ENCODE results near the gene SDF2L1. TPM values are rescaled to one million over a fixed set of nuclear protein-coding genes. Genes with fewer than 3 reads are reported as not detected.
A peak's percentile ranks its signal among the peaks of the same experiment; 100 is the strongest.

Gene SDF2L1
- total RNA-seq, 2 donors from 2014 or later = 47.5 to 115 TPM

DNA sequence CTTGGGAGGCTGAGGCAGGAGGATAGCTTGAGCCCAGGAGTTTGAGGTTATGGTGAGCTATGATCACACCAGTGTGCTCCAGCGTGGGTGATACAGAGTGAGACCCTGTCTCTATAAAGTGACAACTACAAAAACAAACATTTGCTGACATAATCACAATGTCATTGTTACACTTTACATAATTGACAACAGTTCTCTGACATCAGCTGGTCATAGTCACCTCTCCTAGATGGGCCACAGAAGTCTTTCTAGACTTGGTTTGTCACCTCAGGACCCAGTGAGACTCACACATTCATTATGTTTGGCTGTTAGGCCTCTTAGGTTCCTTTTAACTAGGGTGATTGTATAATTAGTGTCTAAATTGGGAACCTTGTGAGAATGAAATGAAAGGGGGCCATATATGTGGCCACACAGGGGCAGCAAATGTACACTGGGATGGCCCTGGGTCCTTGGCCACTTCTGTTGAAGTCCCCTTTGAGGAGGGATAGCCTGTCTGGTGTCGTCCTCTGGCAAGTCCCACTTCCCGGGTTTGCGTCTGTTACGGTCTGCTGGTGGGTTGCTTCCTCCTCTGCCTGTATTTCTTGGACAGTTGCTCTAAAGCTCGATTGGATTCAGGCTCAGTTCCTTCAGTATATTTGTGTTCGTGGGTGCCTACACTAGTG, 17.9 kb downstream of the SDF2L1 start:
- TF ChIP-seq POLR2A (IDR thresholded peaks at IDR 0.05) (no peak), CTCF (IDR thresholded peaks at IDR 0.05) (peak in 1 of 7 experiments; percentile 17)
- H3K4me1 ChIP-seq = peaks cover 10% of the 10 kb centered on the region
- intact Hi-C loops (cut with DNase I) = no loop called here

DNA sequence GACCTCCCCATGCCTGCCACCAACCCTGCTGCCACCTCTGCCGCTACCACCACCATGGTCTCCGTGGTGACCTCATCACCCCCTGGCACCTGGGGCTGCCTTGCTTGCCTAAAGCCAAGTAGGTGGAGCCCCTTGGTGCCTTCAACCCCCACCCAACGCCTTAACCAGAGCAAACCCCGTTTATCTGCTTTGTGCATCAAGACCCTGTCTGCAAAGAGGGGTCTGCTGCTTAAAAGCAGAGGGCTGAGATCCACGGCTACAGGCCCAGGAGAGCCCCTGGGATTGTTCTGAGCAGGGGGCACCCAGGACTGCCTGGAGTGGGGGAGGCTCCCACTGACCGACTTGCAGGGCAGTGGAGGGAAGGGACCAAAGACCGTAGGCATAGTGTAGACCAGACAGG, 18.8 kb downstream of the SDF2L1 start:
- H3K4me3 ChIP-seq = no peak overlapping the region
- DNase-seq = no peak
- no peak overlapping the region for H3K27ac ChIP-seq
- TF ChIP-seq POLR2A (IDR thresholded peaks at IDR 0.05) (no peak), CTCF (IDR thresholded peaks at IDR 0.05) (no peak)
- H3K4me1 ChIP-seq = peaks cover 17% of the 10 kb centered on the region
- intact Hi-C loops (cut with DNase I) = no loop called here
- H3K9me3 ChIP-seq = no peaks in the 10 kb centered on the region
- no peaks in the 10 kb centered on the region for H3K36me3 ChIP-seq (replicated peaks in 1 of 2; ENCODE audit: insufficient read depth in 1 of 2, low read depth in 2 of 2)
- H3K27me3 ChIP-seq = no peaks in the 10 kb centered on the region
- whole genome bisulfite sequencing, 2 donors = 79 to 81% methylated on average over 6 to 7 of the region's 7 CpGs
- no peak for ATAC-seq

More for the DNA sequence above, 17.9 kb downstream of the SDF2L1 start:
- no peak for ATAC-seq
- no peak for DNase-seq
- Histone ChIP-seq H3K4me3 (no peak overlapping the region), H3K36me3 (replicated peaks in 1 of 2; ENCODE audit: insufficient read depth in 1 of 2, low read depth in 2 of 2) (no peaks in the 10 kb centered on the region), H3K27me3 (no peaks in the 10 kb centered on the region), H3K9me3 (no peaks in the 10 kb centered on the region), H3K27ac (no peak overlapping the region)
- 64 to 81% methylated on average over 5 to 7 of the region's 7 CpGs for WGBS, 2 donors

DNA sequence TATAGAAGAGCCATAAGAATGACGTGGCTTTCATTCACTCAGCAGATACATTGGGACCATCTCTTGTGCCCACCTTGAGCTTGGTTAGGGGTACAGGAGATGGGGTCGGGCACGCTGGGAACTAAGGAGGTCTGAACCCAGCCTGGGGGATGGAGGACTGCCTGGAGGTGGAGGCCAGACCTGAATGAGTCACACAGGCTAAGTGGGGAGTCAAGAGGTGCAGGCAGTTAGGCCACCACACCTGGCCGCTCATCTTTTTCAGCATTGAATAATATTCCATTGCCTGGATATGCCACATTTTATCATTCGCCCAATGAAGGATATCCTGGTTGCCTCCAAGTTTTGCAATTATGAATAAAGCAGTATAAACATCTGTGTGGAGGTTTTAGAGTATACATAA, 19.9 kb downstream of the SDF2L1 start:
- no peak for TF ChIP-seq CTCF (IDR thresholded peaks at IDR 0.05)
- no peak for TF ChIP-seq POLR2A (IDR thresholded peaks at IDR 0.05)
- Histone ChIP-seq H3K9me3 (no peaks in the 10 kb centered on the region), H3K4me1 (peaks cover 20% of the 10 kb centered on the region), H3K36me3 (replicated peaks in 1 of 2; ENCODE audit: insufficient read depth in 1 of 2, low read depth in 2 of 2) (no peaks in the 10 kb centered on the region), H3K27ac (no peak overlapping the region), H3K27me3 (no peaks in the 10 kb centered on the region), H3K4me3 (no peak overlapping the region)
- WGBS, 2 donors = 91 to 92% methylated on average over 5 of the region's 5 CpGs
- DNase-seq (no peak), ATAC-seq (no peak)
- intact Hi-C loops (cut with DNase I) = no loop called here

DNA sequence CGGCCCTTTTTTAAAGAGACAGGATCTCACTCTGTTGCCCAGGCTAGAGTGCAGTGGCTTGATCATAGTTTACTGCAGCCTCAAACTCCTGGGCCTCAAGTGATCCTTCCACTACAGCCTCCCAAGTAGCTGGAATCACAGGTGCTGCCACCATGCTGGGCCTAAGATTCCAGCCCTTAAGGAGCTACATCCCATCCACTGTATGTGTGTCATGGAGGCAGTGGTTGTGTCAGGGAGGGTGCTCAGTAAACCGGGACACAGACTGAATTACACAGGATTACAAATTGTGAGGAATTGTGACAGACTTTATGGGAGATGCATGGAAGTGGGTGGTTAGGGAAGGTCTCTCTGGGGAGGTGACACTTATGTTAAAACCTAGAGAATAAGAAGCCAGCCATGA, 21.6 kb downstream of the SDF2L1 start:
- ATAC-seq = no peak
- no peaks in the 10 kb centered on the region for H3K9me3 ChIP-seq
- no peak overlapping the region for H3K4me3 ChIP-seq
- H3K4me1 ChIP-seq = peaks cover 23% of the 10 kb centered on the region
- DNase-seq = no peak
- WGBS, 2 donors = 85 to 95% methylated on average over 2 of the region's 2 CpGs
- no peaks in the 10 kb centered on the region for H3K27me3 ChIP-seq
- intact Hi-C loops (cut with DNase I) = no loop called here
- TF ChIP-seq POLR2A (IDR thresholded peaks at IDR 0.05) (no peak), CTCF (IDR thresholded peaks at IDR 0.05) (no peak)
- no peaks in the 10 kb centered on the region for H3K36me3 ChIP-seq (replicated peaks in 1 of 2; ENCODE audit: insufficient read depth in 1 of 2, low read depth in 2 of 2)
- no peak overlapping the region for H3K27ac ChIP-seq

All from body of pancreas (tissue), 4 donors.